Lower leg skin (tissue), 3 donors: ENCODE results near the gene RPL29.

ENCODE experiments used
- CTCF ChIP-seq, 3 donors: fragments of 450-650 bp; IDR thresholded peaks; one replicate each; pipeline ENCODE4 v1.5.1; 2016; ENCODE audit warnings: antibody characterized with exemption in 3 of 3, mild to moderate bottlenecking in 3 of 3, moderate library complexity in 2 of 3
- POLR2A ChIP-seq, 2 donors: fragments of 450-650 bp; IDR thresholded peaks; one replicate each; pipeline ENCODE4 v1.6.1; 2016 to 2017; ENCODE audit warnings: antibody characterized with exemption in 2 of 2, mild to moderate bottlenecking in 1 of 2, moderate library complexity in 1 of 2

DNA sequence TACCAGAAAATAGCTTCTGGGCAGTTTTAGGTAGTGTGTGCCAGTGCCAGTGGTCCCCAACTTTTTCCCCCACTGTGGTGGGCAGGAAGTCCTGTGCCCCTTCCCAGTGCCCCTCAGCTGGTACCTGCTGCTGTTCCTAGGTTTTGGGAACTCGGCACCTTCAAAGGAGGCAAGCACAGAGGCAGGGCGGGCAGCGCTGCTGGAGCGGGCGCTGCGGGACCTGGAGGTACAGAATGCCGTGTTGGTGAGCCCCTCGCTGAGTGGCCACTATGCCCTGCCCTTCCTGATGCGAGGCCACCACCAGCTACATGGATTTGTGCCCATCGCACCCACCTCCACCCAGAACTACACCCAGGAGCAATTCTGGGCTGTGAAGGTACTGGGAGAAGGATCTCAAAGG lies 15.4 kb downstream of the RPL29 start:
- TF ChIP-seq CTCF (IDR thresholded peaks at IDR 0.05) (no peak), POLR2A (IDR thresholded peaks at IDR 0.05) (no peak)
